Upper lobe of left lung (tissue), 4 donors: ENCODE results near the gene PJA1.

Source experiments
- EP300 ChIP-seq, 4 donors: sonication (generic); formaldehyde crosslinking; IDR thresholded peaks; one replicate each; pipeline ENCODE4 v1.5.1; 2017; ENCODE audit warnings: antibody characterized with exemption in 4 of 4, control low read depth in 2 of 4
- POLR2A ChIP-seq, 4 donors: fragments of 450-650 bp; IDR thresholded peaks; one replicate each; pipeline ENCODE4 v1.5.1; 2016 to 2017; ENCODE audit warnings: antibody characterized with exemption in 4 of 4, mild to moderate bottlenecking in 2 of 4
- POLR2AphosphoS5 ChIP-seq, 2 donors: sonication (generic); formaldehyde crosslinking; IDR thresholded peaks; one replicate each; pipeline ENCODE4 v1.5.1; 2017; ENCODE audit warnings: antibody characterized with exemption in 2 of 2
- TF ChIP-seq, protein P1 (sequence below), 6 experiments: fragments of 450-650 bp in 4 of 6; fragments of 200-600 bp in 2 of 6; sonication (generic) in 2 of 6; IDR thresholded peaks; one replicate each; pipeline ENCODE4 v1.5.1; 2016 to 2019; ENCODE audit warnings: antibody characterized with exemption in 6 of 6

DNA sequence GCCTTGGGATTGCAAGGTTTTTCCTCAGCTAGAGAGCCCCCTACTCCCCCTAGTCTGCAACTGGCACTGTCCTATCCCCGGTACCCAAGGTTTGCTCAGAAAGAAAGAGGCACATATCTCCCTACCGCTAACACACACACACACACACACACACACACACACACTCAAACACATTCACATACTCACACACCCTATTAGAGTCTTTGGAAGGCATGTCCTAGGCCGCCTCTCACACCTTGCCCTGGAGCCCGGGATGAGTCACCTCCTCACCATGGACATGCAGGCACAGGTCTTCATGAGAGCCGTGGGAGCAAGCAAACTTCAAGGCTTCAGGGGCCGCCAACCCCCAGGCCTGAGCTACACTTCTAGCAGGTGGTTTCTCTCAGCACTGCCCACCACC is 49.2 kb downstream of the PJA1 start:
- TF ChIP-seq EP300 (IDR thresholded peaks at IDR 0.05) = no peak
- TF ChIP-seq, protein P1, sequence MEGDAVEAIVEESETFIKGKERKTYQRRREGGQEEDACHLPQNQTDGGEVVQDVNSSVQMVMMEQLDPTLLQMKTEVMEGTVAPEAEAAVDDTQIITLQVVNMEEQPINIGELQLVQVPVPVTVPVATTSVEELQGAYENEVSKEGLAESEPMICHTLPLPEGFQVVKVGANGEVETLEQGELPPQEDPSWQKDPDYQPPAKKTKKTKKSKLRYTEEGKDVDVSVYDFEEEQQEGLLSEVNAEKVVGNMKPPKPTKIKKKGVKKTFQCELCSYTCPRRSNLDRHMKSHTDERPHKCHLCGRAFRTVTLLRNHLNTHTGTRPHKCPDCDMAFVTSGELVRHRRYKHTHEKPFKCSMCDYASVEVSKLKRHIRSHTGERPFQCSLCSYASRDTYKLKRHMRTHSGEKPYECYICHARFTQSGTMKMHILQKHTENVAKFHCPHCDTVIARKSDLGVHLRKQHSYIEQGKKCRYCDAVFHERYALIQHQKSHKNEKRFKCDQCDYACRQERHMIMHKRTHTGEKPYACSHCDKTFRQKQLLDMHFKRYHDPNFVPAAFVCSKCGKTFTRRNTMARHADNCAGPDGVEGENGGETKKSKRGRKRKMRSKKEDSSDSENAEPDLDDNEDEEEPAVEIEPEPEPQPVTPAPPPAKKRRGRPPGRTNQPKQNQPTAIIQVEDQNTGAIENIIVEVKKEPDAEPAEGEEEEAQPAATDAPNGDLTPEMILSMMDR (IDR thresholded peaks at IDR 0.05) = no peak
- TF ChIP-seq POLR2A (IDR thresholded peaks at IDR 0.05) = no peak
- no peak for TF ChIP-seq POLR2AphosphoS5 (IDR thresholded peaks at IDR 0.05)
